ENCODE data around the gene GUCA1A.

GUCA1A gene

GRCh38 chr6:42173101-42173500, at the start of gene GUCA1A:
Gene GUCA1A (plus strand): TSS chr6:42173364. CDS start chr6:42173614, 250 bp downstream.
- no peak for DNase-seq (ENCODE audit: low read depth, low spot score)

- no peak for DNase-seq (ENCODE audit: low read depth, low spot score)
Measured at GRCh38 chr6:42123379-42124103, 49.6 kb upstream of the GUCA1A start.

- no peak for DNase-seq (ENCODE audit: low read depth, low spot score)
Measured at GRCh38 chr6:42124223-42124836, 48.8 kb upstream of the GUCA1A start.

DNA sequence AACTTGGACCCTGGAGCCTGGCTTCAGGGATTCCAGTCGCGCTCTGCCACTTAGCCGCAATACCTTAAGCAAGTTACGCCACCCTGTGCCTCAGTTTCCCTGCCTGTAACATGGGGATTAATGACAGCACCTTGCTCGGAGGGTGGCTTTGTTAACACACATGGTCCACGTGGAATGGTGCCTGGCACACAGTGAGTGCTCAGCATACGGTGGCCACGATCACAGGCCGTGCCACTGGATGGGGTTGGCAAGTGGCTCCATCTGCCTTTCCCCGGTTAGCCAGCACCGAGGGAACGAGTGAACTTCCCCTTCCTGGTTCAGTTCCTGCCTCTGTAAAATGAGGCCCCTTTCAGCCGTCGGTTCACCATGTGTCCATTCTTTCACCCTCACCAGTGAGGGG, 47.9 kb upstream of the GUCA1A start:
- DNase-seq (ENCODE audit: low read depth, low spot score), result no peak

- DNase-seq (ENCODE audit: low read depth, low spot score), result no peak
Measured at GRCh38 chr6:42125663-42126062, 47.5 kb upstream of the GUCA1A start.

DNA sequence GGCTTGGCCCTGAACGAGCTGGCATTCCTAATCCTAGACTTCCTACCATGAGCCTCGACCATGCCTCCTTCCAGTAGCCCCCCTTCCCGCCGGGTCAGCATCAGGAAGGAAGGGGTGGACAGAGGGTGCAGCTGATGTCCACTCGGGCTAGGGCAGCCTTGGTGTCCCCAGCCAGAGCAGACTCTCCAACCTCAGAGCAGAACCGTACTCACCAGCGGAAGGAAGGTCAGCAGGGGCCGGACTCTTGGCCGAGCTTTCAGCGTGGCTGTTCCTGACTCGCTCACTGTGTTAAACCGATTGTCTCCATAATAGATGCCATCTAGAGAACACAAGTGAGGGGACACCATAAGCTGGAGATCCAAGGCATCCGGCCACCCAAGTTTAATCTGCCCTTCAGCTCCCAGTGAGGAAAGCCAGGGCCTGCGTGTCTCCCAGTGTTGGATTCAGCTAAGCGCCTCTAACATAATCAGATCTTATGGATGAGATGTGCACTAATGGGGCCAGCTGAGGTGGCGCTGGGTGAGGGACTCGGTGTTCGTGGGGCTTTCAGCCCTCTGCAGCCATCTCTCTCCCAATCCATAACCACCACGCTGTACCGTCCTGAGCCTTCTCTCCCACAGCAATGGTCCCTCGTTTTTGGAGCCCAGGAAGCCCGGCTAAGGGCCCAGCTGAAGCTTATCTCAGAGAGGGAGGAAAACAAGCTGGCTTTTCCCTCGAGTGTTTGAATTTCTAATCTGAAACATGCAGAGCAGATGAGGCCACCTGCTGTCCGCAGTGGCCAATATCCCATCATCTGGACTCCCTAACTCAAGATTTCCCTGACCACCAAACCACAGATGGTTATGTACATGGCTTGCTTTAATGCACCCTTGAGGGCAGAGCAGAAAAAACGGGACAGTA, 44.5 kb upstream of the GUCA1A start:
- no peak for DNase-seq (ENCODE audit: low read depth, low spot score)

- DNase-seq (ENCODE audit: low read depth, low spot score), result no peak
Measured at GRCh38 chr6:42129360-42129676, 43.8 kb upstream of the GUCA1A start.

DNA sequence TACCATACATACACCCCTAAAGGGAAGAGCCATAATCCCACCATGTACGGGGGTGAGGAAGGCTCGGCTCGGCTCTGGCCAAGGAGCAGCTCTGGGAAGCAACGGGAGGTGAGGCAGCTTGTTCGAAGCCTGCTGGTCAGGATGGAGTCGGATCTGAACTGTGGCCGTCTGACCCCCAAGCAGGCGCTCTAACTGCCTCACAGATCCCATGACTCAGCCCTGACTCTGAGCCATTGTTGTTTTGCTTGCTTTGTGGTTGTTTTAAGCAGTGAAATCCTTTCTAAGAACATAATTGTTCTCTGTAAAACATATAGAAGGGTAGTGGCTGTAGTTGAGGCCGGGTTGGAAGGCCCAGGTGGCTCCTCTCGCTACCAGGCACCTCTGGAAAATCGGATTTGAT, 41.6 kb upstream of the GUCA1A start:
- peak; percentile 72 for DNase-seq (ENCODE audit: low read depth, low spot score)

- DNase-seq (ENCODE audit: low read depth, low spot score), result no peak
Measured at GRCh38 chr6:42133926-42134325, 39.2 kb upstream of the GUCA1A start.

GRCh38 chr6:42135161-42135560, 38.0 kb upstream of the GUCA1A start:
- no peak for DNase-seq (ENCODE audit: low read depth, low spot score)

GRCh38 chr6:42135722-42136121, 37.4 kb upstream of the GUCA1A start:
- DNase-seq (ENCODE audit: low read depth, low spot score), result no peak

- DNase-seq (ENCODE audit: low read depth, low spot score), result no peak
Measured at GRCh38 chr6:42136508-42137193, 36.5 kb upstream of the GUCA1A start.

DNA sequence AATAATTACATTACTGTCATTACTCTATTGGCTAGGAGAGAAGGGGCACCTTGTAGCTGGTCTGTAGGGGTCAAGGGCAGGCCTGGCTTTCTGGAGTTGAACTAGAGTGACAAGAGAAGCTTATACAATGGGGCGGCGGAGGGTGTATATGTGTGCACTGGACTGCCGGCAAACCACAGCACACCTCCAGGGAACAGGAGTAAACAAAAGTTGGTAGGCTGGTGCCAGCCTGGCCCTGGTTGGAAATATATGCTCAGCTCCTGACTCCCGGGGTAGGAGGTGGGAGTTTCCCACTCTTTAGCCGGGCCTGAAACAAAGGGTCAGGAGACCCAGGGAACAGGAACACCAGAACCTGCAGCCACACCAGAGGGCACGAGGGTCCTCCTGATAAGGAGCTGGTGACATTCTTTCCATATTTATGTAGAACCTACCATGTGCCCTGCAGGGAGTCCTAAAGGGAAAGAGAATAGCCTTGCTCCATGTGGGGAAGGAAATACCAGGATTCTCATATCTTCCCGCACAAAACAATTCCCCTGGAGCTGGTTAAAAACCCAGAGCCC, 35.9 kb upstream of the GUCA1A start:
- no peak for DNase-seq (ENCODE audit: low read depth, low spot score)

DNA sequence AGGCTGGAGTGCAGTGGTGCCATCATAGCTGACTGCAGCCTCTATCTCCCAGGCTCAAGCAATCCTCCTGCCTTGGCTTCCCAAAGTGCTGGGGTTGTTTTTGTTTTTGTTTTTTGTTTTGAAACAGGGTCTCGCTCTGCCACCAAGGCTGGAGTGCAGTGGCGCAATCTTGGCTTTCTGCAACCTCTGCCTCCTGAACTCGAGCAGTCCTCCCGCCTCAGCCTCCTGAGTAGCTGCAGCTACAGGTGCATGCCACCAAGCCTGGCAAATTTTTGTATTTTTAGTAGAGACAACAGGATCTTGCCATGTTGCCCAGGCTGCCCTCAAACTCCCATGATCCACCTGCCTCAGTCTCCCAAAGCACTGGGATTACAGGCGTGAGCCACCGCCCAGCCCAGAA, 35.0 kb upstream of the GUCA1A start:
- no peak for DNase-seq (ENCODE audit: low read depth, low spot score)

DNA sequence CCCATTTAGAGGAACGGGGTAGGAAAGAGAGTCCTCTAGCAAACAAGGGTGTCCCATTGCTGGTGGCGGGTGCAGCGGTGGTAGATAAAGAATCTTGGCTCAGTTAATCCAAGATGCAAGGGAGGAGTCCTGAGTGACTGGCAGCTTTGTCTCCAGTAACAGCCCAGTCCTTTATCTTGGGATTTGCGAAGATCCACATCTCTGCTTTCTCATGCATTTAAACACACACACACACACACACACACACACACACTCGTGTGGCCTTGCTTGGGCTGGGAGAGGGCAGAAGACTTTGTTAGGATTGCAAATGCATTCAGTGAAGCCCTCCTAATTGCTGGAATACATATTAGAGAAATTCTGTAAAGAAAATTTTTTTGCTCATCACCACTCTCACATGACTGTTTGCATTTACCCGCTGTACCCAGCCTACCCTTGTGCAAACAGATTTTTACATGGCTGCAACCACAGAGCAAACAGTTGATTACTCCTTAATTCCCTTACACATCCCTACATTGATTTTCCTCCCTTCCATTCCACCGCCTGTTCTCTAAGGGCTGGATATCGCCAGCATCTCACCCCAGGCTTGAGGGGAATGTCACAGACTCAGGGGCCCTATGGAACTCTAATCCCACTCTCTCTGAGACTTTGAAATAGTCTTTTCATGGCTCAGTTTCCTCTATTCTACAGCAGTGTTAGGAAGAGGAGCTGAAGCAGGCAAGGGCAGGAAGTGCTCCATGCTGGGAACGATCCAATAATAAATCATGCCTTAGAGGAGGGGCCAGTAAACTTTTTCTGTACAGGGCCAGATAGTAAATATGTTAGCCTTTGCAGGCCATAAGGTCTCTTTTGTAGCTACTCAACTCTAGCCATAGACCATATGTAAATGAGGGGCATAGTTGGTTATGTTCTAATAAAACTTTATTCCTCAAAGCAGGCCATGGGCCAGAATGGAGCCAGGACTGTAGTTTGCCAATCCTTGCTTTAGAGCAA, 34.2 kb upstream of the GUCA1A start:
- no peak for DNase-seq (ENCODE audit: low read depth, low spot score)

DNA sequence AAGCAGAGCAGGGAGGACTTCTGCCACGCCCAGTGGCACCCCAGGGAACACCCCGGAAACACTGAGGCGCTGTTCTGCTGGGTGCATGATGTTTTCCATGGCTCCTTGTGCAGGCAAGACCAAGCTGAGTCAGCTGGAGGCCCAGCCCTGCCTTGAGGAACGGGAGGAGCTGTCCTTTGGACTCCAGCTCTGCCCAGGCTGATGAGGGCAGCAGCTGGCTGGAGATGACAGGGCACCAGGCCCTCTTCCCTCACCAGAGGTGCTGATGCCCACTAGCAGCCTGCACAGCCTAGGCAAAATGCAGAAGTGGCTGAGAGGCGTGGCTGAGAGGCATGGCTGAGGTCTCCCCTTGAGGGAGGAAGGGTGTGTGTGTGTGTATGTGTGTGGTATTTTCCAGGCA, 33.1 kb upstream of the GUCA1A start:
- no peak for DNase-seq (ENCODE audit: low read depth, low spot score)

- no peak for DNase-seq (ENCODE audit: low read depth, low spot score)
Measured at GRCh38 chr6:42140756-42141602, 32.2 kb upstream of the GUCA1A start.

DNA sequence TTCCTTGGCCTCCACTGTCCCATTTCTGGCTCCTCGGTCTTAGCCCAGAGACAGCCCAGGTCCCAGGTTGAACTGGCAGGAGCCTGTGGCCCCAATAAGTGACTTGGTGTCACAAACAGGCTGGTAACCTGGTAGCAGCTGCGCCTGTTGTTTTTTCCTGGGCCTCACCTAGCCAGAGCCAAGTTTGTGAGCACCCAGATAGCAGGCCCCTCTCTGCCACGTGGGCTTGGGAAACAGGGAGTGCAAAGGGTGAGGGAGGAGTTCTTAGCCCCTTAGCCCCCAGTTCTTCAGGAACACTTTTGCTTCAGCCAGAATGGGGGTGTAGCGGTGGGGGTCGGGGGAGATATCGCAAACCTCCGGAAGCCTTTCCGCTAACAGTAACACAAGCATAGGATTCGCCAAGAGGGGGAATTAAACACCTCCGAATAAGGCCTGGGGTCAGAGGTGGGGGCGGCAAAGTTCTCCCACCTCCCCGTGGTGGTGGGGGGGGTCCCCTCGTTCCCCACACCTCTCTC, 31.5 kb upstream of the GUCA1A start:
- no peak for DNase-seq (ENCODE audit: low read depth, low spot score)

DNA sequence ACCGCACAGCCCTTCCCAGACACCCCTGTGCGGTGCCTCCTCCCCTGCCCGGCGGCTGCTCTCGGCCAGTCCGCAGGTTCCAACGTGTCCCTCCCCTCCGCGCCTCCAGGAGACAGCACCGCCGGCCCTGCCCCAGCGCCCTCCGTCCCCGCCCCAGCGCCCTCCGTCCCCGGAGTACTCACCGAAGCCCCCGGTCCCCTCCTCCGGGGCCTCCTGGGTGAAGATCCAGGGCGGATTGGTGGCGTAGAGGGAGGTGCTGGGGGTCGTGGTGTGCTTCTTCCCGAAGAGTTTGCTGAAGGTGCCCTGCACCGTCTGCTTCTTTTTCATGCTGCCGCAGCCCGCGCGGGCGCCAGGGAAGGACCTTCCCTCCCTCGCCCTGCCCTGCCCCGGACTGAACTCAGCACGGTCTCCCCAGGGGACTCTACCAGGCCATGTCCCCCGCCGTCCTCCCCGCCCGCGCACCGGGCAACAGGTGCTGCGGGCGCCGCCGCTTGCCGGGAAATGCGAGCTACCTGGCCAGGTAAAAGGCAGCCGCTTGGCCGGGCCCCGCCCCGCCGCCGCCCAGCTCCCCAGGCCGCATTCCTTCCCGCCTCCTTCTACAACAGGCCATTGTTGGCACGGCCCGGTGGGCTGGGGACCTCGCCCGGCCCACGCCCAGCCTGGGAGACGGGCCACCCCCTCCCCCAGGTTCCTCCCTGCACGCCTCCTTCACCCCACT, 30.9 kb upstream of the GUCA1A start, which contains the start of gene C6orf132:
Gene C6orf132, minus strand, starts transcription at position 503 of the 718 bp plus-strand sequence. Its CDS starts 176 bp downstream, at position 327.
- no peak for DNase-seq (ENCODE audit: low read depth, low spot score)

Data from brain pericyte (primary cell).